Measurements from ENCODE around the gene LARGE1. TPM values are rescaled to one million over a fixed set of nuclear protein-coding genes. Genes with fewer than 3 reads are reported as not detected.

LARGE1 gene
- total and polyA plus RNA-seq, 2 experiments from 2014 or later, result 21.2 to 23.6 TPM

GRCh38 chr22:33842421-33843094 lies 77.7 kb downstream of the LARGE1 start:
- Histone ChIP-seq H3K27me3 (no peaks in the 10 kb centered on the region), H3K4me1 (ENCODE audit: insufficient read depth) (no peaks in the 10 kb centered on the region), H3K9me2 (replicated peaks; ENCODE audit: insufficient read depth) (no peaks in the 10 kb centered on the region), H3K36me3 (replicated peaks; ENCODE audit: insufficient read depth, low read depth) (no peaks in the 10 kb centered on the region), H4K20me1 (ENCODE audit: insufficient read depth, poor library complexity, severe bottlenecking) (no peaks in the 10 kb centered on the region), H3K4me3 (no peak overlapping the region), H3K79me2 (peaks cover 58% of the 10 kb centered on the region), H3K27ac (no peak overlapping the region), H3K4me2 (no peak overlapping the region), H3K9me3 (ENCODE audit: low read depth) (no peaks in the 10 kb centered on the region), H2AFZ (no peak overlapping the region)
- WGBS (ENCODE audit: low lambda C conversion rate, missing lambda C conversion rate), result 97% methylated on average over 6 of the region's 6 CpGs
- no peak for DNase-seq (ENCODE audit: low spot score)
- TF ChIP-seq EZH2 (IDR thresholded peaks at IDR 0.05; ENCODE audit: borderline replicate concordance), result no peak

DNA sequence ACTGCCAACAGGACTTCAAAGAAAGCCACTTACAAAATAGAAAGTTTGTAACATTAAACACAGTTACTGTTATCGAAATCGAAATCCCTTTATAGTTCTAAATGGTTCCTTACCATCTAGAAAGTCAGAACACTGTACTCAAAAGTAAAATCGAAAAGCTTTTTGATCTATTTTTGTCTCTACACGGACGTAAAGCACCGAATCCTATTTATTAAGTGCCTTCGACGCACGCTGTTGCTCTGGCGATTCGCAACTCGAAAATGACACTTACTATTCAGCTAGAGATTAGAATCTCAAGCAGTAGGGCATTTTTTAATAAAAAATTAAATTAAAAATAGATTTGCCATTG lies 78.3 kb downstream of the LARGE1 start:
- TF ChIP-seq EZH2phosphoT487 (IDR thresholded peaks at IDR 0.05; ENCODE audit: low read depth, severe bottlenecking, unreplicated experiment) (no peak), EZH2 (IDR thresholded peaks at IDR 0.05; ENCODE audit: borderline replicate concordance) (no peak)
- TF ChIP-seq, protein P1, sequence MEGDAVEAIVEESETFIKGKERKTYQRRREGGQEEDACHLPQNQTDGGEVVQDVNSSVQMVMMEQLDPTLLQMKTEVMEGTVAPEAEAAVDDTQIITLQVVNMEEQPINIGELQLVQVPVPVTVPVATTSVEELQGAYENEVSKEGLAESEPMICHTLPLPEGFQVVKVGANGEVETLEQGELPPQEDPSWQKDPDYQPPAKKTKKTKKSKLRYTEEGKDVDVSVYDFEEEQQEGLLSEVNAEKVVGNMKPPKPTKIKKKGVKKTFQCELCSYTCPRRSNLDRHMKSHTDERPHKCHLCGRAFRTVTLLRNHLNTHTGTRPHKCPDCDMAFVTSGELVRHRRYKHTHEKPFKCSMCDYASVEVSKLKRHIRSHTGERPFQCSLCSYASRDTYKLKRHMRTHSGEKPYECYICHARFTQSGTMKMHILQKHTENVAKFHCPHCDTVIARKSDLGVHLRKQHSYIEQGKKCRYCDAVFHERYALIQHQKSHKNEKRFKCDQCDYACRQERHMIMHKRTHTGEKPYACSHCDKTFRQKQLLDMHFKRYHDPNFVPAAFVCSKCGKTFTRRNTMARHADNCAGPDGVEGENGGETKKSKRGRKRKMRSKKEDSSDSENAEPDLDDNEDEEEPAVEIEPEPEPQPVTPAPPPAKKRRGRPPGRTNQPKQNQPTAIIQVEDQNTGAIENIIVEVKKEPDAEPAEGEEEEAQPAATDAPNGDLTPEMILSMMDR (IDR thresholded peaks at IDR 0.05; ENCODE audit: poor library complexity), result no peak
- Histone ChIP-seq H3K9me3 (ENCODE audit: low read depth) (no peaks in the 10 kb centered on the region), H3K27ac (no peak overlapping the region), H3K36me3 (replicated peaks; ENCODE audit: insufficient read depth, low read depth) (no peaks in the 10 kb centered on the region), H3K27me3 (no peaks in the 10 kb centered on the region), H3K4me2 (no peak overlapping the region), H3K9me2 (replicated peaks; ENCODE audit: insufficient read depth) (no peaks in the 10 kb centered on the region), H2AFZ (no peak overlapping the region), H3K4me3 (no peak overlapping the region), H3K4me1 (ENCODE audit: insufficient read depth) (no peaks in the 10 kb centered on the region), H3K79me2 (peaks cover 58% of the 10 kb centered on the region), H4K20me1 (ENCODE audit: insufficient read depth, poor library complexity, severe bottlenecking) (no peaks in the 10 kb centered on the region)
- 94% methylated on average over 12 of the region's 12 CpGs for WGBS (ENCODE audit: low lambda C conversion rate, missing lambda C conversion rate)
- DNase-seq (ENCODE audit: low spot score), result no peak

DNA sequence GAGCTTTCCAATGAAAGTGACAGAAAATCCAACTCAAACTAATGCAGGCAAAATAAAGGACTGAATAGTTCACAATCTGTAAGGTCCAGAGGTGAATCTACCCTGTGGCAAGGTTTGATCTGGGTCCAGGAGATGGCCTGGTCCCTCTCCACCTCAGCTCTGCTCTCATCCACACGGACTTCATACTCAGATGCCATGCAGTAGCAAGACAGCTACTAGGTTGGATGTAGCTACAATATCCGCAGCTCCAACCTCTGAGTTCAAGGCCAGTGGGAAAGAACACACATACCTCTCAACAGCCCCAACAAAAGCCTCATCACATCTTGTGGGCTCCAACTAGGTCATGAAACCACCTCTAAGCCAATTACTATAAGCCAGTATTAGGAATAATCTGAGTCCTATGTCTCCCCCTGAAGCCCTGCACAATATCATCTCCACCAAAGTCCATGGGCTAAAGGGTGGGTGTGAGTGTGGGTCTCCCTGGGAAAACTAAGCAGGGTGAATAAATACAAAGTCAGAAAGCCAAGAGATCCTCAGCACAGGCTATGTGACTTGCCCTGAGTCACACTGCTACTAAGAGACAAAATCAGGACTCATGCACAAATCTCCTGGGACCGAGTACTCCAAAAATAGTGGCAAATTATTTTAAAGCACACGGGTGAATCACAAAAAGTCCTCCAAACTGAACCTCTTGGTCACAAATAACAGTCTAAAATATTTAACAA lies 78.8 kb downstream of the LARGE1 start:
- H2AFZ ChIP-seq, result no peak overlapping the region
- no peaks in the 10 kb centered on the region for H3K9me3 ChIP-seq (ENCODE audit: low read depth)
- no peaks in the 10 kb centered on the region for H3K36me3 ChIP-seq (replicated peaks; ENCODE audit: insufficient read depth, low read depth)
- H3K4me1 ChIP-seq (ENCODE audit: insufficient read depth), result no peaks in the 10 kb centered on the region
- H3K9me2 ChIP-seq (replicated peaks; ENCODE audit: insufficient read depth), result no peaks in the 10 kb centered on the region
- H3K27me3 ChIP-seq, result no peaks in the 10 kb centered on the region
- TF ChIP-seq, protein P1 (IDR thresholded peaks at IDR 0.05; ENCODE audit: poor library complexity), result no peak
- TF ChIP-seq EZH2phosphoT487 (IDR thresholded peaks at IDR 0.05; ENCODE audit: low read depth, severe bottlenecking, unreplicated experiment) (no peak), EZH2 (IDR thresholded peaks at IDR 0.05; ENCODE audit: borderline replicate concordance) (no peak)
- H3K27ac ChIP-seq, result no peak overlapping the region
- 89% methylated on average over 4 of the region's 4 CpGs for WGBS (ENCODE audit: low lambda C conversion rate, missing lambda C conversion rate)
- H3K79me2 ChIP-seq, result peaks cover 61% of the 10 kb centered on the region
- no peak for DNase-seq (ENCODE audit: low spot score)
- no peaks in the 10 kb centered on the region for H4K20me1 ChIP-seq (ENCODE audit: insufficient read depth, poor library complexity, severe bottlenecking)
- H3K4me2 ChIP-seq, result no peak overlapping the region
- H3K4me3 ChIP-seq, result no peak overlapping the region

DNA sequence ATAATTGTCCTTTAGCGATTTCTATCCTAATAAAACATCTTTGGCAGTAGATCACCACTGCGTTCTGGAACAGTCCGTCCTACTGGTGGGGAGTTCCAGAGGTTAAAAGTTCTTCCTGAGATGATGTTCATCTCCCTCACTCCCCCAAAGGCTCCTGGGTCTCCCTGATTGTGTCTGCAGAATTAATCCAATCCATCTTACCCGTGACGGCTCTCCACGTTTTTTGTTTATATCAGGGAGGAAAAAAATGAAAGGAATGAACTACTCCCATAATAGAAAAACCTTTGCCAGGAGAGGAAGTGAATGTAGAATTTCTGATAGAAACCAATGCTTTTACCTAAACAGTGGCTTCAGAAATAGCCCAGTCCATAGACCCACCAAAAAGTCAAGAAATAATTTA lies 81.6 kb downstream of the LARGE1 start:
- Histone ChIP-seq H3K4me2 (no peak overlapping the region), H3K79me2 (peaks cover 66% of the 10 kb centered on the region), H3K36me3 (replicated peaks; ENCODE audit: insufficient read depth, low read depth) (no peaks in the 10 kb centered on the region), H3K4me3 (no peak overlapping the region), H4K20me1 (ENCODE audit: insufficient read depth, poor library complexity, severe bottlenecking) (no peaks in the 10 kb centered on the region), H3K9me2 (replicated peaks; ENCODE audit: insufficient read depth) (no peaks in the 10 kb centered on the region), H3K9me3 (ENCODE audit: low read depth) (no peaks in the 10 kb centered on the region), H2AFZ (no peak overlapping the region), H3K4me1 (ENCODE audit: insufficient read depth) (peaks cover 5% of the 10 kb centered on the region), H3K27ac (no peak overlapping the region), H3K27me3 (no peaks in the 10 kb centered on the region)
- no peak for DNase-seq (ENCODE audit: low spot score)
- no peak for TF ChIP-seq EZH2phosphoT487 (IDR thresholded peaks at IDR 0.05; ENCODE audit: low read depth, severe bottlenecking, unreplicated experiment)
- TF ChIP-seq, protein P1 (IDR thresholded peaks at IDR 0.05; ENCODE audit: poor library complexity), result no peak
- TF ChIP-seq EZH2 (IDR thresholded peaks at IDR 0.05; ENCODE audit: borderline replicate concordance), result no peak
- 65% methylated on average over 6 of the region's 6 CpGs for WGBS (ENCODE audit: low lambda C conversion rate, missing lambda C conversion rate)

All from hepatocyte (in vitro differentiated cells).